NCI-H446 treated with DMSO at 0.1 percent for 48 hours (cell line): ENCODE results near the gene LHX2.

Source experiments
- DNase-seq: peaks from one replicate; lab custom pipeline; 2025; lab: John Stamatoyannopoulos, UW

LHX2 gene

DNA sequence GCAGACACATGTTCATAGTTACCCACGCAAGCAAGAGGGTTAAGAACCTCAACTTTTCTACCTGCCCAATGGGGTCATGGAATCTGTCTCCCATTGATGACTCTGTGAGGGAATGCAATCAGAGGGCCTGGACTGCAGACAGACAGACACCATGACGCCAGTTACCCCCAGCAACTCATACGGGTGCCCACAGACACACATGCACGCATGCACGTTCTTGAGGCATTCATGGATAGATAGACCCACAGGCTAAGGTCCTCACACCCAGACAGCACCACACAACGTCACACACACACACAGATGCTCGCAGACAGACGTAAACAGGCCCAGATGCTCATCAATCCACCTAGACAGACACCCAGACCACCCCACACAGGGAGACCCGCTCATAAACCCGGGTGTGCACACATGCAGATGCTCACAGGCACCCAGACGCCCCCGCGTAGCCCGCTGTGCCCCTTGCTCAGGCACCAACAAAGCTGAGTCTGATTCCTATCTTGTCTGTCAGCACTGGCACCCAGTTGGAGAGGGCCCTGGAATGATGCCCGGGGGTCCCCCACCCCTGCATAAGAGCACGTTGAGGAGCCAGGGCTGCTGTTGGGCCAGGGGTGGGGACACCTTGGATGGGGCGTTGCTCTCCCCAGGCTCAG is 23.6 kb downstream of the LHX2 start:
- no peak for DNase-seq

GRCh38 chr9:124036578-124036977 is 25.0 kb downstream of the LHX2 start:
- no peak for DNase-seq

- DNase-seq: no peak
Measured at GRCh38 chr9:124037790-124038189, 26.2 kb downstream of the LHX2 start.

DNA sequence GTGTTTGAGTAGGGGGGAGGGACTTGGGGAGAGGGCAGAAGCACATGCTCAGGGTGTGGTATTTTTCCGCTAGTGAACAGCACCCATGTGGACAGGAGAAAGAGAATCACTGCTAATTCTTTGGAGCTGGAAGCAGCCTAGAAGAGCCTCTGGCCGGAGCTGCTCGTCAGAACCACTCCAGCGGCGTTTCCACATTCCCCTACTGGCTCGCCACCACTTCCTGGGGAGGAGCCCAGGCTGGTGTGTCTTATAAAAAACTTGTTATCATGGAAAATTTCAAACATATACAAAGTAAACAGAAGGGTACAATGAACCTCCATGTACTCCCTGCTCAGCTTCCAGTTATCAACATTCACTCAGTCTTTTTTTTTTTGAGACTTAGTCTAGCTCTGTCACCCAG is 26.7 kb downstream of the LHX2 start:
- DNase-seq: no peak

DNA sequence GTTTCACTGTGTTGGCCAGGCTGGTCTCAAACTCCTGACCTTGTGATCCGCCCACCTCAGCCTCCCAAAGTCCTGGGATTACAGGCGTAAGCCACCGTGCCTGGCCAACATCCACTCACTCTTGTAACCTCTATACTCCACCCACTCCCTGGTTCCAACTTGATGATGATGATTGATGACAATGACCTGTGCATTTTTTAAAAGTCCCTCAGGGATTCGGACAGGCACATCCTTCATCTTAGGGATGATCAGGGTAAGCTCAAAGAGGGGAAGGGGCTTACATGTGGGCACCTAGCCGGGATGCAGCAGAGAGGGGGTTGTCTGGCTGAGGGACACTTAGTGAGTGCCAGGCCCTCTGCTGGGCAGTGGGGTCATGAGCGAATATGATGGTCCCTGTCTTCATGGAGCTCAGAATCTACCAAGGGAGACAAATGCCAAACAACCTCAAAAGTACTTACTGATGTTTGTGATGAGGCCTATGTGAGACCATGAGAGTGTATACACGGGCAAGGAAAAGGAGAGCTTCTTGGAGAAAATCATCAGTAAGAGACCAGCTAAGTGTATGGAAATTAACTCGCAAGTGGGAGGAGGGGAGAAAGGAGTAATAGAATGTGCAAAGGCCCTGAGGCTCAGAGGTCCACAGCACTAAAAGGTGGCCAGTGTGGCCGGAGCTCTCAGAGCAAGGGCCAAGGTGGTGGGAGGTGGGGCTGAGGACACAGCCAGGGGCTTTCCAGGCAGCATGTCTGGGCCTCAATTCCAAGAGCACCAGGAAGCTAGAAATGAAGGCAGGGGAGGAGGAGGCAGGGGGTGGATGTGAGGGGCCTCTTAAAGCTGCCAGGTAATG is 27.4 kb downstream of the LHX2 start:
- DNase-seq: no peak

- DNase-seq: no peak
Measured at GRCh38 chr9:124040186-124040931, 28.8 kb downstream of the LHX2 start.

- DNase-seq: no peak
Measured at GRCh38 chr9:124040935-124041816, 29.6 kb downstream of the LHX2 start.

DNA sequence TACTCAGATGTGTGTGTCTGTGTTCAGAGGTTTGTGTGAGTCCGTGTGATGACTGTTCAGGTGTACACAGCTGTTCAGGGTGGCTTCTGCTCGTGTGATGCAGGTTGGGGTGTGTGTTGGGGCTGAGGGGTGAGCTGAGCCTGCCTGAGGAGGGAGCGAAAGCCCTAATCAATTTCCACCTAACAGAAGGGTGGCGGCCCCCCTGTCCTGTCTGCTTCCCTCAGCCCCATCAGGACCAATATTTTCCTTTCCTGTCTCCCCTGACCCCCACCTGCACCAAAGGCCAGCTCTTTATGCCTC is 30.2 kb downstream of the LHX2 start:
- DNase-seq: no peak

DNA sequence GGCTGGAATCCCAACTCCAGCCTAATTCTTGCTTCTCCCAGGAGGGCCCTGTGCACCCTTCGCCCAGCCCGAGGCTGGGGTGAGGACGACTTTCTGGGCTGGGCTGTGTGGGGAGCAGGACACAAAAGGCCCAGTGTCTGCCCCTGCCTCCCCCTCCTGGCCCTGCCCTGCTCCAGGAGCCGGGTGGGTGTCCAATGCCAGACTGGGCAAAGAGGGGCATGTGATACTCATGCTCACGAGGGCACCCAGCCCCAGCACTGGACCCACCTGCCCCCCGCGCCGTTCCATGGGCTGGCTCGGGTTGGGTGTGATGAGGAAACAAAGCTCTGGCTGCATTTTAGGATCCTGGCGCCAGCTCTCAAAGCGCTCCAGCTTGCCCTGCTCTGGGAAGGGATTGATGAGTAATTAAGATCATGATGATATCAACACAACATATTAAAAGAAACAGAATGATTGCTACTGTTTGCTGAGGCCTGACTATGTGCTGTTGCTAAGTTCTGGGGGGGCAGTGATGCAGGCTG is 30.7 kb downstream of the LHX2 start:
- DNase-seq: peak; percentile 45

- DNase-seq: no peak
Measured at GRCh38 chr9:124044448-124044847, 32.9 kb downstream of the LHX2 start.

DNA sequence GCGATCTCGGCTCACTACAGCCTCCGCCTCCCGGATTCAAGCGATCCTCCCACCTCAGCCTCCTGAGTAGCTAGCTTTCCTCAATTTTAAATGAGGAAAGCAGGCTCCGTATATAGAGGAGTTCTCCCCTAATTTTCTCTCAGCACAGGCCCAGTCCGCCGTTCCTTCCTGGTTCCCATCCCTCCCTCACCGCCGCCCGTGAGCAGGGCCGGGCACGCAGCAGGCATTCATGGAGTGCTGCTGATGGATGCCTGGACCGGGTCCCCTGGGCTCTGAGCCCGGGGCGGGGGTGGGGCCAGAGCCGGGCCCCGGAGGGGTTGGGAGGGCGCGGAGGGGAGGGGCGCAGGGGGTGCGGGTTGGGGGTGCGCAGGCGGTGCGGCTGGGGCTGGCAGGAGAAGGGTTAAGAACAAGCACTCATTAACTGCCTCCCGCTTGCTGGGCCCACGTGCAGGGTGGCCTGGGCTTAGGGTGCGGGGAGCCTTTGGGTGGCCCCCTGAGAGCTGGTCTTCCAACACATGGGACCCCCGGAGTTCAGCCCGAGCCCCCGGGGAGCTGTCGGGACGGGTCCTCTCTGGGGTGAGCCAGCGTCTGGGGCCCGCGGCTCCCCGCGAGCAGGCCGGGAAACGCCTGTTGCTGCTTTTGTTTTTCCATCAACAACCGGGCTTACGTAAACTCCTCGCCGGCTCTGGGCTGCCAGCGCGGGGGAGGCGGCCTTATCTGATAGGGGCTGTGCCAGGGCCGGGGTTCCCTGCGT is 33.7 kb downstream of the LHX2 start:
- no peak for DNase-seq

DNA sequence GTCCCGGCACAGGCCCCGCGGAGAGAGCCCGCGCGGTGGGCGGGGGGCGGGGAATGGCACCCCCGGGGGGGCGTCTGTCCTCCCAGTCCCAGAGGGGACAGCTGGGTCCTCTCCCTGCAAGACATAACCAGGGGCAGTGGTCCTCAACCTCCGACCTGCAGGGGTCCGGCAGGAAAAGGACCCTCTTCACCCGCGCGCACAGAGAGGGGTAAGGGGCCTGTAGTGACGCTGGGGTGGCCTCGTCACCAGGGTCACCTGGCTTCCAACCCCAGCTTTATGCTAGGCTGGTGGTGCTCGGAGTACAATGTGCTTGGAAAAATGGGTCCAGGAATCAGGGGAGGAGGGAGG is 34.2 kb downstream of the LHX2 start:
- DNase-seq: no peak

- DNase-seq: no peak
Measured at GRCh38 chr9:124046189-124046588, 34.6 kb downstream of the LHX2 start.

GRCh38 chr9:124047251-124047672 is 35.7 kb downstream of the LHX2 start:
- DNase-seq: no peak

GRCh38 chr9:124050955-124051354 is 39.4 kb downstream of the LHX2 start:
- no peak for DNase-seq

DNA sequence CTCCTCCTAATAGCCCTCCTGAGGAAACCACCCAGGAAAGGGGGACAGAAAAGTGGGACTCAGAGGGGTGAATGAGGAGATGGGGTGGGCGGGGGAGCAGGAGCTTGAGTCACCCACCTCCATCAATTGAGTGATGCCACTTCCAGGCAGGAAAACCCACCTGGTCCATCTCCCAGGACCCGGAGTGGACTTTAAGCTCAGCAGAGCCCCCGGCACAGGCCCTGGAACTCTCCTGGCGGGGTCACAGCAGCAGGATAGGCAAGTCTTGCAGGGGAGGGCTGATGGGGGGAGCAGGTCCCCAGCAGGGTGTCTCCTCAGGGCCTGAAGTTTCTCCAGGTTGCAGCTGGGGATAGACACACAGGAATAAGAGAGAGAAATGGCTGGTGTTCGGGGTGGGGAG is 40.8 kb downstream of the LHX2 start:
- DNase-seq: no peak

DNA sequence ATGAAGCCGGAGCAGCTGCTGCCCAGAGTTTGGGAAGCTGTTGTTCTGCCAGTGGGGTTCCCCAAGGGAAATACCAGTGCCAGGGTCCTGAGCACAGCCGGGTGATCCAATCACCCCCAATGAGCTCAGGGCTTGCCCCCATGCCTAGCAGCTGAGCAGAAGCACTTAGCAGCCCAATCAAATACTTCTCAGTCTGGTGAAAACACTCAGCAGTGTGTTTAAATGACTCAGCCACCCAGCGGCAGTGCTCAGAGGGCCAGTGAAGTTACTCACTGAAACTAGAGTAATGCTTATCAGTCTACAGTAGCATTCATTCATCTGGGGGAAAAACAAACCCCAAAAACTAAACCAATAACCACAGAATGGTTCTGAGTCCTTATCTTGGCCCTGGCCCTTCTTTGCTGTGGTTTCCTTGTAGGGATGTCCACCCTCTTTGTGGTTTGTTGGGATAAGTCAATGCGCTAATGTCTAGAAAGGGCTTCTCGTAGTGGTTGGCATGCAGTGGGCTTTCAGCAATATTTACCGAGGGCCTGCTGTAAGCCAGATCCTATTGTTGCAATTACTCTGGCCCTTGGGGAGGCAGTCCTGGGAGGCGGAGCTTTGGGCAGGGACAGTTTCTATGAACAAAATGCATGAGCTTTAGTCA is 43.1 kb downstream of the LHX2 start:
- DNase-seq: no peak

DNA sequence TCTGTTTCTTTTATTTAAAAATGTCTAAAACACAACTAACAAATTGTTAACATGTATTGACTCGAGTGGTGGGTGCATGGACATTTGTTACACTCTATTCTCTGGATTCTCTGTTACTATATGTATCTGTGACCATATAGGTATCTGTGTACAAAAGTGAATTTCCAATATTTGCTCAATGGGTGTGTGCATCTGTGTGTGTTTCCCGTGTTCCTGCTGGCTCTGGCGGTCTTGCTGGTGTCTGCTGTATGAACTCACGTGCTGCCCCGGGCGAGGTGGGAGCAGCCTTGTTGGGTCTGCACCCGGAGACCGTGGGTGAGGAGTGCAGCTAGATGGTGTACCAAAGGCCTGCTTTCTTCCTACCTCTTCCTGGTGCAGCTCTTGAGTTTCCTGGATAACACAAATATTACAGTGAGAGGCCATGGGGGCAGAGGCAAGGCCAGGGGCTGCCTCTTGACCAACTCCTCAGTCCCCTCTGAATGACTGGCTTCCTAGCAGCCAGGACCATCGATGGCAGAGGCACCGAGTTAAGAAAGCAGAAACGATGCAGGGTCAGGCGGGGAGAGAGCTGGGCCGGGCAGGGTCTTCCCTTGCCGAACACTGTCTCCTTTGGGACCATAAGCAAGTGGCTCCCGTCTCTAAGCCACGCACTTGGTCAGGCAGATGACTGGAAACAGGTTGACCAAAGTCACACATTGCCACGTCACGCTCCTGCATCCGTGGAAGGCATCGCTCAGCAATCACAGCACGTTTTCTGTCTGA is 49.5 kb downstream of the LHX2 start:
- no peak for DNase-seq

- no peak for DNase-seq
Measured at GRCh38 chr9:124062172-124062571, 50.6 kb downstream of the LHX2 start.
